HTERT RPE-1 (cell line): ENCODE data around the gene MAD1L1.
"Not testable (repeated sequence)": the region's sequence is repeated elsewhere in the genome, so short reads cannot be mapped to it uniquely, and the experiment has no call there.

Experiments used
- in situ Hi-C: fragments of 300-500 bp; cut with MboI; formaldehyde crosslinking; loops from 4 replicates; pipeline ENCODE4 v1.14.3; 2020; ENCODE audit warnings: low sequenced_read_pairs

Gene MAD1L1

DNA sequence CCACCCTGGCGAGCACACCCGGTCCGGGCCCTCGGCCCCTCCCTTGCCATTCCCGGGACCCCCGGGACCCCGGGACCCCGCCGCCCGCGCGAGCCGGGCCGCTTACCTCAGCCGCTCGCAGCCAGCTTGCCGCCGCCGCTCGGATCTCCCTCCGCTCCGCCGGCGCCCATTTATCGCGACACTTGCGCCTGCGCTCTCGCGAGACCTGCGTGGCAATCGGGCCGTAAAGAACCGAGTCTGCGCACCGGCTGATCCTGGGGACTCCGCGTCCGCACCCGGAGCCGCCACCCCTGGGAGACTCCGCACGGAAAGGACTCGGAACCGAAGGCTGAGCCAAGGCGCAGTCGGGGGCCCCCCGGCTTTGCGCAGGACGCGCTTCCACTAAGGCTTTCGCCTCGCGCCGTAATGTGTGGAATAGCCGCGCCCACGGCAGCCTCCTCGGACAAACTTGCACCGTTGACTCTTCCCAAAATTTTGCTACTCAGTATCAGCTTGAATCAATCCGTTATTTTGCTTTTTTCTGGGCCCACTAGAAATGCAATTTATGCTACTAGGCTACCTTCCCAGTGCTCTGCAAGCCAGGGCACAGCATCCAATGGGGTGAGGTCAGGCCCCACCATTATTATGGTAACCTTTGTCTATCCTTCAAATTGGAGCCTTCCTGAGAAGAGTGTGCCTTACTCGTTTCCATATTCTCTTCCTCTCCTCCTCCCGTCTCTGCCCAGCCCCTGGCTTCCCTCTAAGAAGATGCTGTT lies at the start of gene MAD1L1:
TSS of gene MAD1L1 (minus strand) at position 180 of the 755 bp plus-strand sequence. CDS start 2,812 bp downstream, outside the sequence.
- in situ Hi-C loops, result no loop called here

DNA sequence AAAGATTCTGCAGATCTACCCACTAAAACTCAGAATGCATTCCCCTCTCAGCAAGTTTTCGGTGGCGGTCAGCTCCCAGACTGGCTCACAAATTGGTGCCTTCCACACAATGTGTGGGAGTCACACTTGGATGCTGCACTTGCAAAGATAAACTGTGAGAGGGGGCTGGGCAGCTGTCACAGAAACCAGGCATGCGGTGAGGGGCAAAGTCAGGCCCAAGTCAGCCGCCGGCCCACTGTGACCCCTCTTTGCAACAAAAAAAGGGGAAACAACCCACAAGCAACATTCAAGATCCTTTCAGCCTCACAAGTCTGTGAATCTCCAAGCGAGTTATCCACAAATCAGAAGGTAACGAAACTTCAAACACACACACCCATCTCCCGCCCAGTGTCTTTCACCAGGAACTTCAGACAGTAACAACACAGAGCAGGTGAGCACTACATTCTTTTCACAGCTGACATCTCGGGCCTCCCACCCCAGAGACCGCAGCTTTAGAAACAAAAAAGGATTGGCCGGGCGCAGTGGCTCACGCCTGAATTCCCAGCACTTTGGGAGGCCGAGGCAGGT lies 49.5 kb upstream of the MAD1L1 start:
- in situ Hi-C loops, result no loop called here

DNA sequence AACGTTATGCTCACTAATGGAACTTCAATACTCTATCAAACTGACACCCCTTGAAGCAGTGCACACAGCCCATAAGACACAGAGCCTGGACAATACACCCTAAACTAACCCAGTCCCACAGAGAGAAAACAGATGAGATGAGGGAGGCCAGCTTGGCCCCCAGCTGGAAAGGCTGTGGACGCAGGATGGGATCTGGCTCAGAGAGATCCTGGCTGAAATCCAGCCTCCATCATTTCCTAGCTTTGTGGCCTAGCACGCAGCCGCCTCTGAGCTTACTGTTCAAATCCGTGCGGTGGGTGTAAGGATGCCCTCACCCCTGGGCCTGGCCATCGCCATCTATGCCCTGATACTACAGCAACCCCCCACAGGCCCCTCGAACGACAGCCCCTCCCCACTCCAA lies 48.8 kb upstream of the MAD1L1 start:
- in situ Hi-C loops, result no loop called here

DNA sequence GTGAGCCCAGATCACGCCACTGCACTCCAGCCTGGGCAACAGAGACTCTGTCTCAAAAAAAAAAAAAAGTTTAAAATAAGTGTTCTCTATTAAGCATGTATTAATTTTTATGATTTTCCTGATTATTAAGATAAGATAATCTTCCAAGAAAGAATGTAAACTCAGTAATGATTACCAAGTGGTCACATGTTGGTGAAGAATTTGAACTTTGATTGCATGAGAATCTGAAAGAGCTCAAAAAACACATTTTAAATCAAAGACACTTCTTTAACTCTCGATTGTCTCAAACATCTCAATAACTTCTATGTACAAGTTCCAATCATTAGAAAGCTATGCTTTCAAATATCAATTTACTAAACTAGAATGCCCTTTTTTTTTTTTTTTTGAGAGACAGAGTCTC lies 47.7 kb upstream of the MAD1L1 start:
- in situ Hi-C loops, result no loop called here

DNA sequence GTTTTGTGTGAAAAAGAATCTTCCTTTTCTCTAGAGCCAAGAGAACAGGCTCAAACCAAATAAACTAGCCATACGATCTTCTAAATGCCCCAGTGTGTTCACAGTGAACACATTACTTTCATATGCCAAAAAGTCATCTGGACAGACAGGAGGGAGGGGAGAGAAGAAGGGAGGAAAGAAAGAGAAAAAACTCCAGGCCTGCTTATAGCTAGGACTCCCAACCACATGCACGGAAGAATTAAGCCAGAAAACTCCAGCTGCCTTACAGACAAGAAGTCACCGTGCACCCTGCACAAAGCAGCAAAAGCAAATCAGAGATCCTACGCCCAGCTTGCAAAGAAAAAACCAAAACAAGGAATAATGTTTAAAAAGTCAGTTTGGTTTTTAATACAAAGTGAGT lies 47.2 kb upstream of the MAD1L1 start:
- in situ Hi-C loops, result no loop called here

DNA sequence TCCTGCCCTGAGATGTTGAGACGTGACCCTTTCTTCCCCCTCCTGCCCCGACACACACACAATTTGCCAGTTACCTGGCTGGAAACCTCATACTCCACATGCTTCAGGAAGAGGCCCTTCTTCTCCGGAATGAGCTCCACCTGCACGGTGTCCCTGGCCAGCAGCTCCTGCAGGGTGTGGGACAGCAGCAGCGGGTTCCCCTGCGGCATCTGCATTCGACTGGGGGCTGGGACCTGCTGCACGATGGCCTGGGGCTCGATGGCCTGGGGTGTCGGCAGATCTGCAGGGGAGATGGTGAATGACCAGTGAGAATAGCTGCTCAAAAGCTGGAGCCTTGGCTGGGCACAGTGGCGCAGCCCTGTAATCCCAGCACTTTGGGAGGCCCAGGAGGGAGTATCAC lies 45.3 kb upstream of the MAD1L1 start:
- in situ Hi-C loops, result no loop called here

DNA sequence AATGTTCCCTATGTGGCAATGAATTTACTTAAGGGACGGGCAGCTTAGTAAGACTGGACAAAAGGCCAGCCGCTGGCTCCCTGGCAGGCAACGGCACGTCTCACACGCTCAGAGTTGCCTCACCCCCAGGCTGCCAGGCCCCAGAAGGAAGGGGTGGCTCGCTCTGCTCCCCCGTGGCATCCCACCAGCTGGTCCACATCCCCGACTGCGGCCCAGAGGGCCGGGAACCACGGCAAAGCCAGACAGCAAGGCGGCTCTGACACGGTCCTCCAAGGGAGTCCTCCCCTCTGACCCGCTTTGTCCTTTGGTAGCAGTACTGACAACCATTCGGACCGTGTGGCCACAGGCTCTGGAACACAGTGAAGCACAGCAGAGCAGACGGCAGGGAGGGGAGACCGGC lies 43.4 kb upstream of the MAD1L1 start:
- in situ Hi-C loops, result no loop called here

DNA sequence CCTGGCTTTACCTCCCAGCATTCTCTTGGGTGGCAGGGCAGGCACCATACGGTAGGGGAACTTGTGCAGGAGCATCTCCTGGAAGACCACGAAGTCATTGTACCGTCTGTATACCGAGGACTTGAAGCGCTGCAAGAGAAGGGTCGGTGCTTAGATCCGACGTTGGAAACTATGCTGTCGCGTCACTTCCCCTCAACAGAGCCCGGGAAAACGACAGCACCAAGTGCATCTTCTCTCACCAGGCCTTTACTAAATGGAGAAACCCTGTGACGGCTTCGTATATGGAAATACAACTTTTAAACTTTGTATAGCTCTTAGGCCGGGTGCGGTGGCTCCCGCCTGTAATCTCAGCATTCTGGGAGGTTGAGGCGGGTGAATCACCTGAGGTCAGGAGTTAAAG lies 42.4 kb upstream of the MAD1L1 start:
- in situ Hi-C loops, result no loop called here

DNA sequence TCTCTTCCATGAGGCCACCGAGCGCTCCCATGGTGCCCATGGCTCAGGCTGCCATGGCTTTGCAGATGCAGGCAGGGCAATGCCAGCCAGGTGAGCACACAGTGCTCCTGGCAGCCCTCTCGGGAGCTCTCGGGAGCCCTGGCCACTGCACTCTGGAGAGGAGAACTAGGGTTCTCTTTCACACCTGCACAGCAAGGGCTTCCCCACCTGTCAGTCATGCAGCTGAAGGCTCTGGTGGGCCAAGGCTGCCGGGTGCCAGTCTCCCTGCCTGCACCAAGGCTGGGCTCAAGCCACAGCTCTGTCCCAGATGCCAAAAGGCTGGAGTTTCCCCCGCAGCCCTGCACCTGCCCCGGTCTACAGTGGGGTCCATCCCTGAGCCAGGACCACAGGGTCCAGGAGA lies 41.9 kb upstream of the MAD1L1 start:
- in situ Hi-C loops, result no loop called here

DNA sequence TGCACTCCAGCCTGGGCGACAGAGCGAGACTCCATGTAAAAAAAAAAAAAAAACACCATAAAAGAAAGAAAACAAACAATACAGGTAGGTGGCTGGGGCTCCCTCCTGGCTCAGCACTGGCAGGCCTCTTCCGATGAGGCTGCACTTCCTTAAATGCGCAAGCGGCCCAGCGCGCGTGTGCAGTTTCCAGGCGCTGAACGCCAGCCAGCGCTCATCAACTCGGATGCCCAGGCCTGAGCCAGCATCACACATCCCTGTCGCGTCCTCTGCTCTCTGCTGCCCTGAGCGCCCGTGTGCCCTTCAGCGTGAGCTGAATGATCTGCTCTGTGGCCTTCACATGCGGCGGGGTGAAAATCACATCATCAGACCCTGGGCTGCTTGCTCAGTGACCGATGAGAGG lies 41.1 kb upstream of the MAD1L1 start:
- in situ Hi-C loops, result no loop called here

DNA sequence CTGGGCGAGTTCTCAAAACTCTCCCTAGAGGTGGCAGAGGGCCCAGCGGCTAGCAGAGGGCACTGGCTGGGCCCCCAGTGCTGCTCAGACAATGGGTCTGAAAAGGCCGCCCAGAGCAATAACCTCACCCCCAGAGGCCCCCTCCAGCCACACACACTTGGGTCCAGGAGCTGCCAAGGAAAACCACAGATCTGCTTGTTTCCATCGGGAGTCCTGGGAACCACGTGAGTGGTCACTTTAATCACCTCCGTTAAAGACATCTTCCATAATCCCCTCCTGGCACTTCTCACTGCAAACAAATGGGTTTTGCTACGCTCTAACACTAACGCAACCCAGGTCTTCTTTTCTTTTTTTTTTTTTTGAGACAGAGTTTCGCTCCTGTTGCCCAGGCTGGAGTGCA lies 39.3 kb upstream of the MAD1L1 start:
- in situ Hi-C loops, result no loop called here

DNA sequence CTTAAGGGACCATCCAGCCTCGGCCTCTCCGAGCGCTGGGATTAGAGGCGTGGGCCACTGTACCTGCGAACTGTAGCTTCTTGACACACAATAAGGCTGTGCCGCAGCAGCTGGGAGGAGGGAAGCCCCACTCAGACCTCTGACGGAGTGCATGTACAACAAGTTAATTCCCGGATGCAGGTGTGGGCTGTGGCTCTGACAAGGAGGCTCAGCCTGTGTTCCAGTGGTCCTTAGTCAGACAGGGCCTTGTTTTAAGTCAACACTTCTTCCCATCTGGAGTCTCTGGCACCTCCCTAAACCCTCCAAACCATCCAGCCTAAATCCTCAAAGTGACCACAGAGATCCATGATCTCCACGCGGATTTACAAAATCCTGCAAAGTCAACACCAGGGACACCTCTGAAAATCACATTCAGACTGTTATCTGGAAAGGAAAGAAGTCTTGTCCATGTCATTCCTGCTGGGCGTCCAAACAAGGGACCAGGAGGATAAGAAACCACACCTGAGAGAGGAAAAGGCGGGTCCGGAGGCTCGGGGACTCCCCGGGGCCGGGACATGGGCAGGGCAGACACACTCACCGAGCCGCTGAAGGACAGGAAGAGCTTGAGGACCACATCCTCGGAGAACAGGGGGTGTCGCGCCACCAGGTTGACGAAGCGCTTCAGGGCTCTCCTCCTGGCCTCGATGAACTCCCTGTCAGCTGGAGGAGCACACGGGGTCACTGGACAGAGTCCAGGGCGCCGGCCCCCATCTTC lies 38.7 kb upstream of the MAD1L1 start:
- in situ Hi-C loops, result no loop called here

DNA sequence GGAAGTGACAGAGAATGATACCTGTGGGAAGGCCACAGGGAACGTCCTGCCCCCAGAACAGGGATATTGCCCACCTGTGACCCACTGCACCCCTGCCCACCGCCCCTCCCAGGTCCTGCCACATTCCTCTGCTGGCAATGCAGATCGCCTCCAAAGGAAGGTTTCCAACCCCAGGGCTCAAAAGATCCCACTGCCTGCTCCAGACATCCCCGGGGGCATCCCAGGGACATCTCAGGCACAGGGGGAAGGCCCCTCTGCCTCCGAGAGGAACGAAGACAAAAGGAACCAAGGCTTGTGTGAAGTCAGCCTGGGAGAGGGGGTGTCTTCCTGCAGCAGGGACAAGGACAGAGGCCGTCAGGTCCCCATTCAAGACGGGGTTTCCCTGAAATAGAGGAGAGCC lies 37.8 kb upstream of the MAD1L1 start:
- in situ Hi-C loops, result no loop called here

DNA sequence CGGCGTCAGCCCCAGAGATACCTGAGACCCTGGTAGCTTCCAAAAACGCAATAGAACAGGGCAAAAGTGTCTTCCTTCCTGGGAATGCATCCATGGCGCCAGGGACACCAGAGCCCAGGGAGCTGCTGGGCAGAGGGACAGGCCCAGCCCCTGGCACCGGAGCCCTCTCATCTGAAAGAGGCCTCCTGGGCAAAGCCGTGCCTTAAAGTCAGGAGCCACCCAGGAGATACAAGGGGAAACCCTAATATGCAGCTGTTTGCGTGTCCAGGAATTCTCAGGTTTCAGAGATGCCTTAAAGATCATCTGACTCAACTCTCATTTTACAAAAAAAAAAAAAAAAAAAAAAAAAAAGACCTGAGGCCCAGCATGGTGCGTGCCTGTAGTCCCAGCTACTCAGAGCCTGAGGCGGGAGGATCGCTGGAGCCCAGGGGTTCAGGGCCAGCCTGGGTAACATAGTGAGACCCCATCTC lies 37.3 kb upstream of the MAD1L1 start:
- in situ Hi-C loops, result no loop called here

DNA sequence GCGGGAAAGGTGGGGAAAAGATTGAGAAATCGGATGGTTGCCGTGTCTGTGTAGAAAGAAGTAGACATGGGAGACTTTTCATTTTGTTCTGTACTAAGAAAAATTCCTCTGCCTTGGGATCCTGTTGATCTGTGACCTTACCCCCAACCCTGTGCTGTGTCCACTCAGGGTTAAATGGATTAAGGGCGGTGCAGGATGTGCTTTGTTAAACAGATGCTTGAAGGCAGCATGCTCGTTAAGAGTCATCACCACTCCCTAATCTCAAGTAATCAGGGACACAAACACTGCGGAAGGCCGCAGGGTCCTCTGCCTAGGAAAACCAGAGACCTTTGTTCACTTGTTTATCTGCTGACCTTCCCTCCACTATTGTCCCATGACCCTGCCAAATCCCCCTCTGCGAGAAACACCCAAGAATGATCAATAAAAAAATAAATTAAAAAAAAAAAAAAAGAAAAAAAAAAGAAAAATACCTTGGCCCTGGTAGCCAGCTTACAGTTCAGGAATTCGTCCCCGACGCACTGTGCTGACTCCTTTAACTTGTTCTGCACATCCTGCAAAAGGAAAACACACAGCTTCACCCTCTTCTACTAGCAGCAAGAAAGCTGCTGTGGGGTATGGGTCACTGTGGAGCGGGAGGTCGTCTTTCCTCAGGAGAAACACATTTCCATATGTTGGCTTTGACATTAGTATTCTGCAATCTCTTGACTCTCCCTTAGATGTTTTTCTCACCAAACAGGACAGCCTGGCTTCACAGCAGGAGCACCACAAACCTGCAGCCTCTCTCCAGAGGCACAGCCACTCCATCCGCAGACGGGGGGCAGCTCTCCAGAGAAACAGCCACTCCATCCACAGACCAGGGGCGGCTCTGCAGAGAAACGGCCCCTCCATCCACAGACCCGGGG lies 36.6 kb upstream of the MAD1L1 start:
- in situ Hi-C loops, result not testable (repeated sequence)

DNA sequence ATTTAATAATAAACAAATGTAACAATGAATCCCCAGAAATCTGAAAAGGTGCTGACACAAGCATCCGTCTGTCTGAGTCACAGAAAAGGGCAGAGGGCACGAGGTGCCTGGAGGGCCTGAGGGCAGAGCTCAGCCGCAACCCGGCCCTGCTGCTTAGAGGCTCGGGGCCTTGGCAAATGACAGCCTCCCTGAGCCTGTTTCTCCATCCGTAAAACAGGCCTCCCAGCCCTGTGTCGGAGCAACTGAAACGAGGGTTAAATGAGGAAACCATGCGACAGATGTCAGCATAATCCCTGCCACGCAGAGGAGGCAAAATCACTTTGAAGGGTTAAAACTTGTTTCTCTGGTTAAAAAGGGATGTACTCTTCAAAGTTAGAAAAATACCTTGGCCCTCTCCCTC lies 34.2 kb upstream of the MAD1L1 start:
- in situ Hi-C loops, result no loop called here

DNA sequence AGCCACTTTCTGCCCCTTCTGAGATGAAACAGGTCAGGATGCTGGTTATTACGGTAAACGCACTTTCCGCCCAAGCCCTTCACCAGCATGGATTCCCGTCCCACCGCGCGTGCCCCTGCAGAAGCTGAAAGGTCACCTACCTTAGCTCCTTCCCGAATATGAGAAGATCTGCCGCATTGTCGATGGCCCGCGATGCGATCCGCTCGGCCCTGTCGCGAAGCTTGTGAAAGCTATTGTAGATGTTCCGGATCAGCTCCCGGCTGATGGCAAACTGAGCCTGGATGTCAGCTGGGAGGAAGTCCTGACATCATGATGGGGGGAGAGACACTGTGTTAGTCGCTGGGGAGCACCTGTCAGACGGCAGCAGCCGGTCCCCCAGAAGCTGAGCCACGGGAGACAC lies 31.4 kb upstream of the MAD1L1 start:
- in situ Hi-C loops, result no loop called here

DNA sequence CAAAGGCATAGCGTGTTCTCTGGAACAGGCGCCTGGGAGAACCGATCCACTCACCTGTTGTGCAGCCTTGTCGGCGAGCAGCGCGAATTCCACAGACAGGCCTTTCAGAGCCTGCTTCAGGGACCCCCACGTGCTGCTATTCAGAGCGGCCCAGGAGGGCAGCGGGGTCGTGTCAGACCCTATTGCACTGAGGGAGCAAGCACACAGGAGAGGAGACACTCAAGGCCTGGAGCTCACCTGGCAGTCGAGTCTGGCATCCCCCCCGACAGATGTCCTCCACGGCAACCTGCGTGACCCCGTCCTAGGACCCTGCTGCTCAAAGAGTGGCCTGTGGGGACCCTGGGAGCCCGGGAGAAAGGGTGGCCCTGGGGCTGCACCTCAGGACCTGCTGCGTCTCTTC lies 30.4 kb upstream of the MAD1L1 start:
- in situ Hi-C loops, result no loop called here

DNA sequence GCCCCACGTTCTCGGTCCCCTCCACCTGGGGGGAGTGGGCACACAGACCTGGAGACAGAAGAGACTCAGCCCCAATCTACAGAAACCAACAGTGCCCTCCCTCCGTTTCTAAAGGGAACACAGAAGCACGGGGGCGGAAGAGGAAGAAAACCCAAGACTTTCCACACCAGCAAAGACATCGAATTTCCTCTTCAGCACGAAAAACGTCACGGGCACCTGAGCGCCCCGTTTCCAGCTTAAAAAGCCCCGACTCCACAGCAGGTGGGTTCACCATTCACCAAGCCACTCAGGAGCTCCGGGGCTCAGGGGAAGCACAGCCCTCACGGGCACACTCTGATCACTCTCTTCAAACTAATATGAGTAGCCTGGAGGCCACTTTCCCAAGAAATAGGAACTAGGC lies 28.9 kb upstream of the MAD1L1 start:
- in situ Hi-C loops, result no loop called here

DNA sequence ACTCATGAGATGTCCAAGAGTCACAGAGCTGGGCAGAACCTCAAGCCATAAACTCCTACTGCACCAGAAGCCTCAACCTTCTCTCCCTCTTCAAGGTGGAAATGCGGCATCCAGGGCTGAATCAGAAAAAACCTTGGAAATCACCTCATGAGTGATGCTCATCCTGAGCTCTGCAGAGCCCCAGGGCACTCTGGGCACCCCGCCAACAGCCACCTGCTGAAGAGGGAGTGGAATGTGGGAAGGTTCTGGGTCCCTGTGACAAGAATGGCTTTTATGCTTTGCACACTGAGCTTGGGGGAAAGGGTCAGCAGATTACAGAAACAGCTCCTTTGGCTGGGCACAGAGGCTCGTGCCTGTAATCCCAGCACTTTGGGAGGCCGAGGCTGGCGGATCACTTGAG lies 28.1 kb upstream of the MAD1L1 start:
- in situ Hi-C loops, result no loop called here

DNA sequence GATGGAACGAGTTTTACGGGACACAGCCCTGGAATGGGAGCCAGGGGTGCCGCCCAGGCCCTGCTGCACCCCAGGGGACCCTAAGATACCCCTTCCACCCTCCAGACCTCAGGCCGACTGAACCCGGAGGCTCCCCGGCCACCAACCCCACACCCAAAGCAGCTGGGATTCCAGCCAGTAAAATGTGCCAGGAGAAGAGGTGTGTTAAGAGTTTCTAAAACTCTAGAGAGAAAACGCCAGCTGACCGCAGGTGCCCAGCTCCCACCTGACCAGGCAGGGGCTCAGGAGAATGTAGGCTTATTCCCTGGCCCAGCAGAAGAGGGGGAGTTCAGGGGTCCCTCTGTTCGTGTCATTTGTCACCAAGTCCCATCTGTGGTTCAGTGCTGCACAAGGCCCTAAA lies 26.7 kb upstream of the MAD1L1 start:
- in situ Hi-C loops, result no loop called here
